IPS-NIHi11 (cell line): ENCODE data around the gene TMEM184B.
A peak's percentile ranks its signal among the peaks of the same experiment; 100 is the strongest.
"Not testable (repeated sequence)": the region's sequence is repeated elsewhere in the genome, so short reads cannot be mapped to it uniquely, and the experiment has no call there.

Experiments used
- DNase-seq: peaks from one replicate; pipeline ENCODE4 v3.0.0; 2012; ENCODE audit warnings: mixed read lengths, low spot score

Gene TMEM184B

DNA sequence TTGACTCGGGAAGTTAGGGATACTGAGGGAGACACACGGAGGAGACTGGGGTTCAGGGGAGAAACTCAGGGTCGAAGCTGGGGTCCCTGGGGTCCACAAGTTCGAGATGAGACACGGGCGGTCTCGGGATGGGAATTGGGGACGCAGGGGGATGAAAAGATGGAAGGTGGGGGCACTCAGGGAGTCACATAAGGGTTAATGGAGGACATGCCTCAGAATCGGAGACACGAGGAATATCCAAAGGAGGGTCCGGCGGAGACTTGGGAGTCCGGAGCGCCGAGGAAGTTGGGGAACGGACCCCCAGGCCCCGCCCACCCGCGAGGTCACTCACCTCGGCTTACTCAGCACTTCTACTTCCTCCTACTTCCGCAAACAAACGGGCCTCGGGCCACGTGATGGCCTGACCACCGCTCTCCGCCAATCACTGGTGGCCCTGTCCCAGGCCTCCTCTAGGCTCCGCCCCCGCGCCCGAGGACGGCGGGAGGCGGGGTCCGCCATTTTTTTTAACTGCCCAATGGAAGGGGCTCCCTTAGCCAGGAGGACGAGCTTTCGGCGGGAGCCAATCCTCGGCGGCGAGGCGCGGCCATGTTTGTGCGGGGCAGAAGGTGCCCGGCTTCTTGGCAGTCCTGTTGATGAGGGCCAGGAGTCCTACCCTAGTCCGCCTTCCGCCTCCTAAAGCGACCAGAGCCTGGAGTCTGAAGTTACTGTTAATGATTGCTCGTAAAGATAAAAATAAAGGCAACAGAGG is 91.2 kb downstream of the TMEM184B start, which contains the start of gene PLA2G6:
PLA2G6 (minus strand) TSS at position 378 of the 748 bp plus-strand sequence. CDS start 12,404 bp downstream, outside the sequence.
- peak; percentile 98 for DNase-seq

DNA sequence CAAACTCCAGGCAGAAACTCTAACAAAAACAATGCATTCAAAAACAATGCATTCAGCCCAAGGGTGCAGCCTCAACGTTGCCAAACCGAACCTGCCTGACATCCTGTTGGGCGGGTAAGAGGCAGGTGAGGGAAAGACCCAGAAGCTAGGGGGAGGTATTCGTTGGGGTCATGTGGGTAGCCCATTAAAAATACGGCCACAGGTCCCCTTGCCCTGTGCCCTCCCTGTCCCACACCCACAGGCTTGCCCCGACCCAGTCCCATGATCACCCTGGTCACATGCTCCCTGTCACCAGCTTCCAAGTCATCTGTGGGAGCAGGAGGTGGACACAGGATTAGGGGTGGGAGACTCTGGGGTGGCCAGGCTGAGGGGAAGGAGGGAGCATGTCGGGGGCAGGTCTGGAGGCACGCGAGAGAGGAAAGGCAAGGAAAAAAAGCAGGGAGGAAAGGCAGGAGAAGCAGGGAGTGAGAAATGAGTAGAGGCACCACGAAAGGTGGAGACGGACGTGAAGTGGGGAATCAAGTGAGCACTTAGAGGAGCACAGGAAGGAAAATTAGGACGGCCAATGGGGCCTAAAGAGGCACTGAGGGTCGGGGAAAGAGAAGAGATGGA is 91.9 kb downstream of the TMEM184B start:
- DNase-seq: no peak

GRCh38 chr22:38178605-38178937 is 94.2 kb downstream of the TMEM184B start:
- DNase-seq: not testable (repeated sequence)

DNA sequence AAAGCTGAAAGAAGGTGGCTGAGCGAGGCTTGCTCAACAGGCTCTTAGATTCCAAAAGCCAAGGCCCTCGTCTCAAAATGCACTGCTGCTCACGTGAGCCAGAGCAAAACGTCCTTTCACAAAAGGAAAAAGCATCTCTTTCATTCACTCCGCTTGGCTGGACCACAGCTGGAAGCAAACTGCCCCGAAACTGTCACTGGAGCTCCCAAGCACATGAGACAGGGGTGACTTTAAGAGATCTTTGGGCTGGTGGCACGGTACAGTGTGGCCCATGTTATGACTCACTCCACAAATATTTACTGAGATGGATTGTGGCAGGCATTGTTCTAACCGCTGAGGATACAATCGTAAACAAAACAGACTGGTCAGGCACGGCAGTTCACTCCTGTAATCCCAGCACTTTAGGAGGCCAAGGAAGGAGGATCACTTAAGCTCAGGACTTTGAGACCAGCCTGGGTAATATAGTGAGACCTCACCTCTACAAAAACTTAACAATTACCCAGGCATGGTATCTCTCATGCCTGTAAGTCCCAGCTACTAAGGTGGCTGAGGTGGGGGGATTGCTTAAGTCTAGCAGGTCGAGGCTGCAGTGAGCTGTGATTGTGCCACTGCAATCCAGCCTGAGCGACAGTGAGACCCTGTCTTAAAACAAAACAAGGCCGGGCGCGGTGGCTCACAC is 94.7 kb downstream of the TMEM184B start:
- DNase-seq: peak; percentile 46

- DNase-seq: not testable (repeated sequence)
Observed at GRCh38 chr22:38177571-38177925, 95.3 kb downstream of the TMEM184B start.

DNA sequence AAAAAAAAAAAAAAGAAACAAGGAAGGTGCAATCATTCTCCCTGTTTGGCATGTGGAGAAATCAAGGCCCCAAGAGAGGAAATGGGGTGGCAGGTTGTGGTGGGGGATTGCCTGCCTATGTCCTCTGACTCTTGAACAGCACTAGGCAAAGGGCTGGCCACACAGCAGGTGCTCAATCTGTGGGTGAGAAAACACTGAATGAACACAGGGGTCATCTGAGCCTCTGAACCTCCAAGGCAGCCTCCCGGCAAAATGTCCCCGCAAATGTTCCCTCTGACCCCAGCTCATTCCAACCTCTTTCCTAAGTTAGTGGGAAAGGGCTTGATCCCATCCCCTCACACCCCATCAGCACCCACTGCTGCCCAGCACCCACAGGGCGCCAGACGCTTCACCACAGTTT is 95.8 kb downstream of the TMEM184B start:
- DNase-seq: no peak

DNA sequence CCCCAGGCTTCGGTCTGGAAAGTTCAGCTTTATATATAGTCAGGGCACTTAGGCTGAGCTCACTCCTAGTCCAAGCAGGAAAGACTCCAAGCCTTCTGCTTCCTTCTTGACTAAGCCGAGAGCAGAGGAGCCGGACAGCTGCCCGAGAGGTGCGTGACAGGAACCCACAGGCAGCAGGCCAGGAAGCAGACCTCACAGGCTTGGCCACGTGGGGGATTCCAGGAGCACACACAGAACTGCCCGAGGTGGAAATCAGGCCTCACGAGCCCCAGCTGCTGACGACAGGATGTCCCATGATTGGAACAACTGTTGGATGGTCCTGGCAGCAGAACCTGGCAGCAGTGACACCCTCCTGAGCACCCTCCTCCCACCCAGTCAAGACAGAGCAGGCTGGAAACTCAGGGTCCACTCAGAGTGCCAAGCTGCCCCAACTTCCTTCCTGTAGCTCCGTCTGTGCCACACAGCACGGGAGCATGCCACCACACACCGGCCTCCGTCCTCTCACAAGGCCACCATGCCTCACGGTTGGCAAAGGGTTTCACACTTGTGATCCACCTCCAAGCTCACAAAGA is 96.6 kb downstream of the TMEM184B start:
- no peak for DNase-seq

DNA sequence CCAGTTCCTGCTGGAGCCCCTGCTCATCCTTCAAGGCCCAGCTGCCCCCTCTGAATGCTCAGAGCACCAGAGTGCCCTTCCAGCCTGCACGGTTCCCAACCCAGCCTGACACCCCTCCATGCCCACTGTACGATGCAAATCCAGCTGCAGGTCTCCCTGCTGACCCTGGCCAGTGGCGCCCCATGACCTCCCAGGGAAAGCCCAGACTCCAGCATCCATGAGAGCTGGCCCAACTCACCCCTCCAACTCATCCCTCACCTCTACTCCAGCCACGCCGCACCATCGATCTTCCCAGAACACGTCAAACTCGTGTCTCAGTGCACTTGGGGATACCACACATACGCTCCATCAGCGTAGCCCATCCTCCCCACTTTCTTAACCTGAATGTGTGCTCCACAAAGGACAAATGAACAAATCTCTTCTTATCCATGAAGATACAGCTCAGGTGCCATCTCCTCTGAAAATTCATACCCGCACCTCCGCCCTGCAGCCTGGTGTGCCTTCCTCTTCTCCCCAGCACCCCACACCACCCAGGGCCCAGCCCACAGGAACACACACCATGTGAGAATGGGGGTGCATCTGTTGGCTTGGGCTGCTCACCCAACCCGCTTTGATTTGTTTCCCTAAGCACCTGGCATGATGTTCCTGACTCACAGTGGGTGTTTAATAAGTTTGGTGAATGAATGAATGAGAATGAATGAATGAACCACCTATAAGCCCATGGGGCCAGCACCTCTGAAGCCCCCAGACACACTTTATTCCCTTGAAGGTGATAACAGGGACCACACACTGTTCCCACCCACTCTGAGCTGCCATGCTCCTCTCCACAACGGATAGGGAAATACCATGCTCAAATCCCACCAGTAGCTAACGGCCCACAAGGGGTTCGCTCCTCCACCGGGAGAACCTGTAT is 97.3 kb downstream of the TMEM184B start:
- DNase-seq: no peak

DNA sequence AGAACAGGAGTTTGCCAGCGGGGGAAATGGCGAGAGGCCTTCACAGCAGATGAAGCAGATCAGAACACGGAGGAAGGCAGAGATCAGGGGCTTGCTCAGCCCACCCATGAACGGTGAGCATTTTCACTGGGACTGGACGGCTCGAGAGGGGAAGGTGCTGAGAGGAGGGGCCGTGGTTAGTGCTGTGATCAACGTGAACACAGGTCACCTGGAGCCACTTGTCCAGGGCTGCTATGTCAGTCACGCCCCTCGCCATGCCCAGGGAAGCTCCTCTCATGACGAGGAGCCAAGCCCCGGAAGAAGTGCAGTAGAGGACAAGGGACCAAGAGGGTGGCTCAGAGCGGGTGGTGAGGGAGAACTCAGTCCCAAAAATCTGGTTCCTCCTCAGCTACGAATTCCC is 98.2 kb downstream of the TMEM184B start:
- no peak for DNase-seq

- DNase-seq: no peak
Observed at GRCh38 chr22:38173641-38173906, 99.2 kb downstream of the TMEM184B start.

GRCh38 chr22:38172832-38173640 is 99.8 kb downstream of the TMEM184B start:
- DNase-seq: no peak

DNA sequence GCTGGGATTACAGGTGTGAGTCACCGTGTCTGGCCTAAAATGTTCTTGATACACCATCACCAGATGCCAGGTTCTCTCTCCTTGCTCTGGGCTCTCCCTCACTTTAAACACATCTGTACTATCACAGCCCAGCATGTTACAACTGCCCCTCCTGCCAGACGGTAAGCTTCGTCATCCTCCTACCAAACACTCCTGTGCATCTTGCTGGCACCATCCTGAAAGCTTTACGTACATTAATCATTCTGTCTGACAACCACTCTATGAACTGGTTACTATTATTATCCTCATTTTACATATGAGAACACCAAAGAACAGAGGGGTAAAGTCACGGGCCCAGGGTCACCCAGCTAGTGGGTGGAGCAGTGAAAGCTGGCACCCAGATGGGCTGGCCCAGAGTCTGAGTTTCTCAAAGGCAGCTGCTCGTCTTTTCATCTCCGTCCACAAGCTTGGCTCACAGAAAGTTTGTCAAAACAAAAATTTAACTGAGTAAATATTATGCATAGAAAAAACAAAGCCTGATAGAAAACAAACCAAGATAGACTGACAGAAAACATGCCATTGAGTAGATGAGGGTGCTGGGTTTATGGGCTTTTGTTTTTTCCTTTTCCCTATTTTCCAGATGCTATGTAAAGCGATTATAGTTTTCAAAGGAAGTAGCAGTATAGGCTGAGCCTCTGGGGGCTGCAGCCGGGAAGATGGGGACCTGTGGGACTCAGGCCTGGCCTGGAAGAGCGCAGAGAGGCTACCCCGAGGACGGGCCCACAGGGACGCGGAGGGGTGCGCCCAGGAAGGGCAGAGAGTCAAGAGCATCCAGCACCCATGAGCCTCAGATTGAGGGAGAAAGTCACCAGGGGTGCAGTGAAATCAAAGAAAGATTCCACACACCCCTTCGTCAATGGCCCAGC is 100.6 kb downstream of the TMEM184B start:
- DNase-seq: no peak

DNA sequence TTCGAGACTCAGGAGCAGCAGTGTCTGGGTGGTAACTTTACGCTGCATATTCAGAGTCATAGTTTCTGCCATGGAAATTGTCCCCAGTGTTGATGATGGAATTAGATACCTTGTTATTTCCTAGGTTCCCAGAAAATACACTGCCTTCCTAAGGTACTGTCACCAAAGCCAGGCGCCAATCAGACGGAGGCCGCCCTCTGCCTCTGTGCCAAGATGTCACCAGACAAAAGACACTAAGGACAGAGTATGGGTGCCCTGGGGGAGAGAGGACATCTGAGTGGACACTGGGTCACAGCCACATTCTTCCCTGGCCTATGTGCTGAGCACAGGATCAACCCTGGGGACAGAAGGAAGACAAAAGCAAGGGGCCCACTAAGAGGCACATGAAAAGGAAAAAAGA is 102.3 kb downstream of the TMEM184B start:
- DNase-seq: no peak
